22Rv1 (cell line): ENCODE data around the gene MUC15.

ENCODE experiments used
- H3K27ac ChIP-seq: fragments of 450-650 bp; 2 replicates; pipeline ENCODE4 v1.5.1; 2017
- CTCF ChIP-seq: fragments of 450-650 bp; IDR thresholded peaks from 2 replicates; pipeline ENCODE4 v1.5.1; 2017; ENCODE audit warnings: mild to moderate bottlenecking
- ZFX ChIP-seq: fragments of 450-650 bp; IDR thresholded peaks from 2 replicates; pipeline ENCODE4 v1.6.1; 2017; ENCODE audit warnings: antibody characterized with exemption, borderline replicate concordance

The MUC15 gene

GRCh38 chr11:26527685-26528084, 44.4 kb downstream of the MUC15 start:
- TF ChIP-seq ZFX (no peak), CTCF (no peak)
- H3K27ac ChIP-seq: no peak overlapping the region

GRCh38 chr11:26522912-26523610, 49.0 kb downstream of the MUC15 start:
- TF ChIP-seq CTCF (peak; percentile 65), ZFX (no peak)
- no peak overlapping the region for H3K27ac ChIP-seq

GRCh38 chr11:26519469-26519868, 52.6 kb downstream of the MUC15 start:
- TF ChIP-seq CTCF (no peak), ZFX (no peak)
- no peak overlapping the region for H3K27ac ChIP-seq

GRCh38 chr11:26512196-26512595, 59.9 kb downstream of the MUC15 start:
- TF ChIP-seq CTCF (no peak), ZFX (no peak)
- H3K27ac ChIP-seq: no peak overlapping the region

GRCh38 chr11:26510756-26511155, 61.3 kb downstream of the MUC15 start:
- TF ChIP-seq ZFX (no peak), CTCF (no peak)
- H3K27ac ChIP-seq: no peak overlapping the region

GRCh38 chr11:26510164-26510563, 61.9 kb downstream of the MUC15 start:
- TF ChIP-seq CTCF (no peak), ZFX (no peak)
- H3K27ac ChIP-seq: no peak overlapping the region
